Endothelial cell of umbilical vein (primary cell): ENCODE results near the gene UBD.

ENCODE experiments used
- CTCF ChIP-seq, 2 donors: IDR thresholded peaks; 1 replicate in 1 of 2; 2 replicates in 1 of 2; pipeline ENCODE4 v1.5.1; 2011; ENCODE audit warnings: low read length in 2 of 2, mild to moderate bottlenecking in 2 of 2, moderate library complexity in 2 of 2, control low read depth in 1 of 2, inconsistent platforms in 1 of 2, low read depth in 1 of 2; ENCODE audit not compliant: insufficient read depth in 1 of 2; ENCODE audit errors: extremely low read depth in 1 of 2
- EZH2 ChIP-seq: IDR thresholded peaks from 2 replicates; pipeline ENCODE4 v1.6.1; 2012; ENCODE audit warnings: borderline replicate concordance, low read depth, mild to moderate bottlenecking, moderate library complexity, low read length, inconsistent platforms; ENCODE audit not compliant: severe bottlenecking
- FOS ChIP-seq: IDR thresholded peaks from 2 replicates; pipeline ENCODE4 v1.6.1; 2011; ENCODE audit warnings: mild to moderate bottlenecking, low read length, moderate library complexity, borderline replicate concordance; ENCODE audit not compliant: insufficient read depth
- GATA2 ChIP-seq: IDR thresholded peaks from 2 replicates; pipeline ENCODE4 v1.7.0; 2011; ENCODE audit warnings: low read depth, mild to moderate bottlenecking, moderate library complexity, mixed read lengths, low read length; ENCODE audit not compliant: insufficient read length, insufficient read depth
- JUN ChIP-seq: IDR thresholded peaks from 2 replicates; pipeline ENCODE4 v1.6.1; 2011; ENCODE audit warnings: borderline replicate concordance, low read depth; ENCODE audit not compliant: insufficient read length, insufficient read depth
- MYC ChIP-seq: IDR thresholded peaks from one replicate; pipeline ENCODE4 v1.6.1; 2011; ENCODE audit warnings: mild to moderate bottlenecking, low read depth, low read length
- POLR2A ChIP-seq: IDR thresholded peaks from 2 replicates; pipeline ENCODE4 v1.6.1; 2012; ENCODE audit warnings: low read depth, mild to moderate bottlenecking, control low read depth, low read length
- POLR2AphosphoS5 ChIP-seq: IDR thresholded peaks from 2 replicates; pipeline ENCODE4 v1.6.1; 2012; ENCODE audit warnings: low read depth, mild to moderate bottlenecking, control low read depth, low read length, moderate library complexity; ENCODE audit not compliant: insufficient read depth
- TF ChIP-seq, protein P1 (sequence below): IDR thresholded peaks from 2 replicates; pipeline ENCODE4 v1.6.1; 2011; ENCODE audit not compliant: insufficient read depth, insufficient read length

GRCh38 chr6:29603456-29603855 lies 43.9 kb upstream of the UBD start:
- no peak for TF ChIP-seq CTCF (IDR thresholded peaks at IDR 0.05; ENCODE audit: extremely low read depth in 1 of 2, insufficient read depth in 1 of 2, low read depth in 1 of 2, low read length in 2 of 2)
- TF ChIP-seq EZH2 = no peak
- TF ChIP-seq, protein P1, sequence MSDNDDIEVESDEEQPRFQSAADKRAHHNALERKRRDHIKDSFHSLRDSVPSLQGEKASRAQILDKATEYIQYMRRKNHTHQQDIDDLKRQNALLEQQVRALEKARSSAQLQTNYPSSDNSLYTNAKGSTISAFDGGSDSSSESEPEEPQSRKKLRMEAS = no peak
- TF ChIP-seq POLR2A = no peak
- no peak for TF ChIP-seq POLR2AphosphoS5
- TF ChIP-seq GATA2 = no peak
- no peak for TF ChIP-seq JUN
- no peak for TF ChIP-seq MYC
- TF ChIP-seq FOS = no peak
